ENCODE measurements around the gene ALK. TPM values are rescaled to one million over a fixed set of nuclear protein-coding genes. Genes with fewer than 3 reads are reported as not detected.

ALK gene
- polyA plus RNA-seq, 1 experiment: not detected

DNA sequence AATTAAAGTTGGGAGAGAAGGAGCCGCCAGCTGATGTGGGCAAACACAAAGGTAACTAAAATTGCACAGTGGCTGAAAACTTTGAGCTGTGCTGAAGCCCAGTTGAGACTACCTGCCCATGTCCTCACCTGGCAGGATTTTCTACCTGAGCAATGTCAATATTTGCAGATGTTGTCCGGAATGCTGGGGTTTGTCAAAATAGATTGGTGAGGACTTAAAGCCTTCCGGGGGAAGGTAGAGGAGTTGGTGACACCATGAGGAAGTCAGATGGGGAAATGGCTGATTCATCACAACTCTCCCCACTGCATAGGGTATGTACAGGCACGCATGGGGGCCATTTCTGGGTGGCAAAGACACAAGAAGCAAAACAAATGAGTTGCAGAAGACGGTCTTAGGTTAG, 114.9 kb downstream of the ALK start:
- no peak overlapping the region for H3K27ac ChIP-seq (ENCODE audit: low read depth, low read length)
- POLR2A ChIA-PET: no interaction called here
- CTCF ChIA-PET: no interaction called here

GRCh38 chr2:29804671-29805070, 116.7 kb downstream of the ALK start:
- Histone ChIP-seq H3K4me3 (ENCODE audit: low read depth, low read length) (no peak overlapping the region), H3K27ac (ENCODE audit: low read depth, low read length) (no peak overlapping the region), H3K9me3 (ENCODE audit: control insufficient read depth, insufficient read depth, low read length) (no peaks in the 10 kb centered on the region), H3K27me3 (ENCODE audit: control insufficient read depth, insufficient read depth, low read length) (peaks cover 5% of the 10 kb centered on the region)
- DNase-seq (ENCODE audit: low read depth, low spot score): no peak
- no peak for TF ChIP-seq CTCF (IDR thresholded peaks at IDR 0.05; ENCODE audit: low read depth, low read length)
- CTCF ChIA-PET: no interaction called here
- POLR2A ChIA-PET: no interaction called here

More for the DNA sequence above, 114.9 kb downstream of the ALK start:
- H3K4me3 ChIP-seq (ENCODE audit: low read depth, low read length): no peak overlapping the region
- TF ChIP-seq CTCF (IDR thresholded peaks at IDR 0.05; ENCODE audit: low read depth, low read length): no peak
- peaks cover 2% of the 10 kb centered on the region for H3K27me3 ChIP-seq (ENCODE audit: control insufficient read depth, insufficient read depth, low read length)
- H3K9me3 ChIP-seq (ENCODE audit: control insufficient read depth, insufficient read depth, low read length): no peaks in the 10 kb centered on the region
- DNase-seq (ENCODE audit: low read depth, low spot score): no peak

DNA sequence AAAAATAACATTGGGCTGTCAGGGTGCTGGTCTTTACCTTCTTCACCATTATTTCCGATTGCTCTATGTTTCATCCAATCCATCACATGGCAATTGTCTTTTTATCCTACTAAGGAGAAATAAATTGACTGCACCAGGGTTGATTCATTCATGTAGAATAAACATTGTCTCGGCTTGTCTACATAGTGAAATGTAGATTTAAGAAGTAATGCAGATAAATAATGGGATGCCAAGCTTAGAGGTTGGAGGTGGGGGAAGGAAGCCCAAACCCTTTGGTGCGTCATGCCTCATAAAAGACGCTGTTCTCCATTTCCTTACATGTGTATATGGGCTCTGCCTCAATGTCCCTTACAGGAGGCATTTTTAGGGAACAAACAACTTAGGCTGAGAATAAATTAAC, 117.8 kb downstream of the ALK start:
- H3K27ac ChIP-seq (ENCODE audit: low read depth, low read length): no peak overlapping the region
- H3K27me3 ChIP-seq (ENCODE audit: control insufficient read depth, insufficient read depth, low read length): peaks cover 5% of the 10 kb centered on the region
- H3K4me3 ChIP-seq (ENCODE audit: low read depth, low read length): no peak overlapping the region
- ChIA-PET POLR2A (no interaction called here), CTCF (no interaction called here)
- no peaks in the 10 kb centered on the region for H3K9me3 ChIP-seq (ENCODE audit: control insufficient read depth, insufficient read depth, low read length)
- no peak for DNase-seq (ENCODE audit: low read depth, low spot score)
- no peak for TF ChIP-seq CTCF (IDR thresholded peaks at IDR 0.05; ENCODE audit: low read depth, low read length)

DNA sequence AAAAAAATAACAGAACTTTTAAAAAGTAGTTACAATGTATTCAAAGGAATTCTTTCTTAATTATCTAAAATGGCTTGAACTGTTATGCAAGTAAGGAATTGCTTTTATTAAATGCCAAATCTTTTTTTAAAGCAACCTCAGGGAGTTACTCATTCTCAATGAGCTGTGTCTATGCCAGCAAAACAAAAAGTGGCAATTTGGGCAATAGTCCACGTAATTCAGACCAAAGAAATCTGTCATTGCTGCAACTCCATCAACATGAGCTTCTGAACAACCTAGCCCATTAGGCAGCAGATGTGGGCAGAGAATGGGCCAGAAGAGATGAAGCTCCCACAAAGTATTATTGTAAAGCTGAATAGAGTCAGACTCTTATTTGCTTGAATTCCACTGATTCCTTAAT, 118.4 kb downstream of the ALK start:
- Histone ChIP-seq H3K9me3 (ENCODE audit: control insufficient read depth, insufficient read depth, low read length) (no peaks in the 10 kb centered on the region), H3K4me3 (ENCODE audit: low read depth, low read length) (no peak overlapping the region), H3K27me3 (ENCODE audit: control insufficient read depth, insufficient read depth, low read length) (peaks cover 5% of the 10 kb centered on the region), H3K27ac (ENCODE audit: low read depth, low read length) (no peak overlapping the region)
- ChIA-PET POLR2A (no interaction called here), CTCF (no interaction called here)
- no peak for DNase-seq (ENCODE audit: low read depth, low spot score)
- TF ChIP-seq CTCF (IDR thresholded peaks at IDR 0.05; ENCODE audit: low read depth, low read length): no peak

DNA sequence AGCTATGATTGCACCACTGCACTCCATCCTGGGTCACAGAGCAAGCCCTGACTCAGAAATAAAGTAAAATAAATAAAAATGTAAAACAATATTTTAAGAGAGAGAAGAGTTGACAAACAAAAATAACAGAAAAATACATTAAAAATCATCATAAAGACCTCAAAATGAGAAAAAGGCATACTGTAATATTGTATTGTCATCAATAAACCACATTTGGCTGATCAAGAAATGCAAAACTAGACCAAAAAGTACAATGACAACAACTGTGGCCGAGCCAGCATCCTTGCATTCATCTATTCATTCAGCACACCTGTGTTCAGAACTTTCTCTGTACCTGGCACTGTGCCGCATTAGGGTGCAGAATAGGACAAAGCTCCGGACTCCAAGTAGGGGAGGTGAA, 121.8 kb downstream of the ALK start:
- POLR2A ChIA-PET: no interaction called here
- CTCF ChIA-PET: no interaction called here

More for the DNA sequence above, 121.8 kb downstream of the ALK start:
- no peak for DNase-seq (ENCODE audit: low read depth, low spot score)
- no peak for TF ChIP-seq CTCF (IDR thresholded peaks at IDR 0.05; ENCODE audit: low read depth, low read length)
- Histone ChIP-seq H3K27me3 (ENCODE audit: control insufficient read depth, insufficient read depth, low read length) (peaks cover 8% of the 10 kb centered on the region), H3K4me3 (ENCODE audit: low read depth, low read length) (no peak overlapping the region), H3K27ac (ENCODE audit: low read depth, low read length) (no peak overlapping the region), H3K9me3 (ENCODE audit: control insufficient read depth, insufficient read depth, low read length) (no peaks in the 10 kb centered on the region)
